ENCODE results near the gene NUP107.

NUP107 gene

DNA sequence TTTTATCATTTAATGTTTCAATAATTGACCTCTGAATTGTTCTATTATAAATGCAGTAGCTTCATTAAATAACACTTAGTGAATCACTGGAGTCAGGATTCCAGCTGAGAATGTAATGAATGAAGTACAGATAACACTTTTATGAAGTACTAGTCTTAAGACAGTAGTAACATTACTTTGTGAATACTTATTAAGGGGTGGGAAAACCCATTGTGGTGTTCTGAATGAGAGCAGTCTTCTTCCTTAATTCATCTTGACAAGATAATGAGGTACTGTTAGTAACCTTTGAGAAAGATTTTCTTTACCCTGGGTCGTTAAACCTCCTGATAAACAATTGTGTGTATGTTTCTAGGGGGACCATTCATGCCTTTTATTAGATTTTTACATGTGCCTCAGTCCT is 12.7 kb downstream of the NUP107 start:
- POLR2A ChIA-PET = no interaction called here
- no peak for DNase-seq (ENCODE audit: low read depth, low spot score)
- TF ChIP-seq, protein P1, sequence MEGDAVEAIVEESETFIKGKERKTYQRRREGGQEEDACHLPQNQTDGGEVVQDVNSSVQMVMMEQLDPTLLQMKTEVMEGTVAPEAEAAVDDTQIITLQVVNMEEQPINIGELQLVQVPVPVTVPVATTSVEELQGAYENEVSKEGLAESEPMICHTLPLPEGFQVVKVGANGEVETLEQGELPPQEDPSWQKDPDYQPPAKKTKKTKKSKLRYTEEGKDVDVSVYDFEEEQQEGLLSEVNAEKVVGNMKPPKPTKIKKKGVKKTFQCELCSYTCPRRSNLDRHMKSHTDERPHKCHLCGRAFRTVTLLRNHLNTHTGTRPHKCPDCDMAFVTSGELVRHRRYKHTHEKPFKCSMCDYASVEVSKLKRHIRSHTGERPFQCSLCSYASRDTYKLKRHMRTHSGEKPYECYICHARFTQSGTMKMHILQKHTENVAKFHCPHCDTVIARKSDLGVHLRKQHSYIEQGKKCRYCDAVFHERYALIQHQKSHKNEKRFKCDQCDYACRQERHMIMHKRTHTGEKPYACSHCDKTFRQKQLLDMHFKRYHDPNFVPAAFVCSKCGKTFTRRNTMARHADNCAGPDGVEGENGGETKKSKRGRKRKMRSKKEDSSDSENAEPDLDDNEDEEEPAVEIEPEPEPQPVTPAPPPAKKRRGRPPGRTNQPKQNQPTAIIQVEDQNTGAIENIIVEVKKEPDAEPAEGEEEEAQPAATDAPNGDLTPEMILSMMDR (IDR thresholded peaks at IDR 0.05; ENCODE audit: insufficient read depth, low read length, missing control alignments) = no peak
- no peak overlapping the region for H3K4me3 ChIP-seq (ENCODE audit: low read depth, low read length)
- CTCF ChIA-PET = no interaction called here

DNA sequence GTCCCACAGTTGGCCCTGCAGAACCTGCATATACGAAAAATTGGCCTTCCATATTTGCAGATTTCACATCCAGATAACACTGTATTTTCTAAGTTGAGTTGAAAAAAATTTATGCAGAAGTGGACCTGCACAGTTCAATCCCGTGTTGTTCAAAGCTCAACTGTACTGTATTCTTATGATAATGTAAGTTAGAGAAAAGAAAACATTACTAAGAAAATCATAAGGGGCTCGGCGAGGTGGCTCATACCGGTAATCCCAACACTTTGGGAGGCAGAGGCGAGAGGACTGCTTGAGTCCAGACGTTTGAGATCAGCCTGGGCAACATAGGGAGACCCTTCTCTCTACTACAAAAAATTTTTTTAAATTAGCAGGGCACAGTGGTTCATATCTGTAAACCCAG is 41.0 kb downstream of the NUP107 start:
- no peak overlapping the region for H3K4me3 ChIP-seq (ENCODE audit: low read depth, low read length)
- DNase-seq (ENCODE audit: low read depth, low spot score) = no peak
- TF ChIP-seq, protein P1 (IDR thresholded peaks at IDR 0.05; ENCODE audit: insufficient read depth, low read length, missing control alignments) = no peak
- POLR2A ChIA-PET = no interaction called here
- CTCF ChIA-PET = no interaction called here

DNA sequence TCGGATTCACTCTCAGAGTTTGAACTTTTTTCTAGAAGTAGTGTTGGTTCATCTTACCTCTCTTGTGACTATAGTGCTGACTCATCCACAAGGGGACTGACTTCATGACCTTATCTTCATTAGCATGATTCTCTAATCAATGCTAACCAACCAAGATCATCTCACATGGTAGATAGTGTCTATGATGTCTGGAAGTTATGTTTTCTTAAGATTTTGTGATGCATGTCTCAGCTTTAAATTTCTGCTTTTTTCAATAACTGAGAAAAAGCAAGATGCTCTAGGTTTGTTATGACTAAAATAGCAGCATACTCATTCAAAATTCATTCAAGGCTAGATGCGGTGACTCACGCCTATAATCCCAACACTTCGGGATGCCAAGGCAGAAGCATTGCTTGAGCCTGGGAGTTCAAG is 46.9 kb downstream of the NUP107 start:
- TF ChIP-seq, protein P1 (IDR thresholded peaks at IDR 0.05; ENCODE audit: insufficient read depth, low read length, missing control alignments) = no peak
- ChIA-PET CTCF (no interaction called here), POLR2A (no interaction called here)
- peak; percentile 60 for DNase-seq (ENCODE audit: low read depth, low spot score)
- no peak overlapping the region for H3K4me3 ChIP-seq (ENCODE audit: low read depth, low read length)

DNA sequence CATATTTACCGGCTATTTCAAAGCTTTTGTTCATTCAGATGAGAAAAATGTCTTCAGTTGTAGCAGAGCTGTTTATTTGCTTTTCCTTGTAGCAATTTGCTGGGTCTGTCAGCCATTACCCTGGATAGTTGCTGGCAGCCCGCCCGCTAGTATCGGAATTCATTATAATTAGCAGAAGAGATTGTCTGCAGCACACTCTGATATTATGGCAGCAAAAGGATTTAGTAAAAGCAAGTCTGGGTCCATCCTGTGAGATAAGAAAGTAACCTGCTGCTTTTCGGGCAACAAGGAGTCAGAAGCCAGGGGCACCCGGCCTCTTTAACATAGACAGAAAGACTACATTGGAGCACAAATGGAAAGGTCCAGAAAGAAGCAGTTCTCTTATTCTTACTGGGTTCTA is 53.1 kb downstream of the NUP107 start:
- ChIA-PET CTCF (no interaction called here), POLR2A (no interaction called here)

DNA sequence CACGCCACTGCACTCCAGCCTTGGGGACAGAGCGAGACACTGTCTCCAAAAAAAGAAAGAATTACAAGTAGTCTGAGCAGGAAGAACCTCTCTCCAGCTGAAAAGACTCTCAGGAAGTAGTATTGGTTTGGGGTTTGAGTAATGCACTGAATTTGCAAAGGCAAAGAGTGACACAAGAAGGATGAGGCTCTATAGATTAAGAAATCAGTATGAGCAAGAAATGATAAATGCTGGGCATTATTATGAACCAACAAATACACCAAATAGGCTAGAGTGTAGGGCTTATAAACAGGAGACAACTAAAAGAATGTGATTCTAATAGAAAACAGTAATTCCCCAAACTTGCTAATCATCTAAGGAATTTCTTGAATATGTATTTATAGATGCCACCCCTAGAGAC is 56.6 kb downstream of the NUP107 start:
- ChIA-PET POLR2A (interaction anchor here (1.2 kb wide), 1 partner anchor 64 kb away, joined by 3 read pairs; the partner anchor contains the start of gene MDM2), CTCF (no interaction called here)
- DNase-seq (ENCODE audit: low read depth, low spot score) = peak; percentile 28
- H3K4me3 ChIP-seq (ENCODE audit: low read depth, low read length) = no peak overlapping the region
- TF ChIP-seq, protein P1 (IDR thresholded peaks at IDR 0.05; ENCODE audit: insufficient read depth, low read length, missing control alignments) = no peak

More for the DNA sequence above, 53.1 kb downstream of the NUP107 start:
- no peak overlapping the region for H3K4me3 ChIP-seq (ENCODE audit: low read depth, low read length)
- no peak for DNase-seq (ENCODE audit: low read depth, low spot score)
- TF ChIP-seq, protein P1 (IDR thresholded peaks at IDR 0.05; ENCODE audit: insufficient read depth, low read length, missing control alignments) = no peak

DNA sequence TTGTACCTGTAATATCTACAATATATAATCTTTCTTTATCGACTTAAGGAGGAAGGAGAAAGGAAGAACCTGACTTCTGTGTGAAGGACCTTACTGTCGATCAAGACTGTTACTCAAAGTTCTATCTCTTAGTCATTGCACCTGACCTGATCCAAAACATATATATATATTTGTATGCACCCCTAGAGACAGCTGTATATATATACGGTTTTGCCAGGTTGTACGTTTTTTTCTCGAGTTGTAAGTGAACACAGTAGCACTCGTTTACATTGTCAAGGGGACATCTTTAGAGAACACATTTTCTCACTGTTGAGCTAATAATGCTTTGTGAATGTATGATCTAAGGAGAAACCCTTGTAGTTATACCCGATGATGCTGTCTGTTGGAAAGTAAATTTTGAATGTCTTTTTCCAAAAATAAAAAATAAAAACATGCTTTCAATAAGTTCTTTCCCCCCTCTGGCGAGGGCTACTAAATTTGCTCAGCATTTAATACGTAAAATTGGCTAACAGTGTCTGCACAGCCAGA is 58.7 kb downstream of the NUP107 start:
- H3K4me3 ChIP-seq (ENCODE audit: low read depth, low read length) = peak overlapping the region; percentile 83
- TF ChIP-seq, protein P1 (IDR thresholded peaks at IDR 0.05; ENCODE audit: insufficient read depth, low read length, missing control alignments) = no peak
- no peak for DNase-seq (ENCODE audit: low read depth, low spot score)
- CTCF ChIA-PET = interaction anchor here (1.4 to 1.8 kb wide), 3 partner anchors 12 to 85 kb away, joined by 3 to 9 read pairs (median 3); partner anchors contain the start of gene MDM2
- POLR2A ChIA-PET = interaction anchor here (0.9 to 1.9 kb wide), 3 partner anchors 58 to 68 kb away, joined by 3 to 10 read pairs (median 5); partner anchors contain the start of gene NUP107

Data from AG04449 (cell line).